Left lung (tissue), 10 donors: Measurements from ENCODE around the gene RPS3. TPM values are rescaled to one million over a fixed set of nuclear protein-coding genes. Genes with fewer than 3 reads are reported as not detected.

Experiments
- ATAC-seq: fragments of 200-7000 bp; cut with Tn5 transposase; one replicate; pipeline ENCODE4 v1.9.1; 2020; ENCODE audit warnings: moderate library complexity
- DNase-seq, 4 donors: peaks; one replicate each; pipeline ENCODE4 v3.0.0-alpha.2; 2013 to 2020
- H3K27ac ChIP-seq, 2 donors: fragments of 200-600 bp; sonication (generic) in 1 of 2; one replicate each; pipeline versions ENCODE4 v1.5.0 to v1.8.0; 2020 to 2021
- H3K27me3 ChIP-seq, 2 donors: fragments of 200-600 bp; sonication (generic) in 1 of 2; one replicate each; pipeline versions ENCODE4 v1.5.0 to v1.8.0; 2020 to 2021
- H3K36me3 ChIP-seq, 2 donors: fragments of 200-600 bp; sonication (generic) in 1 of 2; one replicate each; pipeline versions ENCODE4 v1.5.0 to v1.8.0; 2020 to 2021
- H3K4me1 ChIP-seq, 2 donors: fragments of 200-600 bp; one replicate each; pipeline ENCODE4 v1.8.0; 2021
- H3K4me3 ChIP-seq, 2 donors: fragments of 200-600 bp; sonication (generic) in 1 of 2; one replicate each; pipeline versions ENCODE4 v1.5.0 to v1.8.0; 2020 to 2021; ENCODE audit warnings: mild to moderate bottlenecking in 1 of 2
- H3K9me3 ChIP-seq, 2 donors: fragments of 200-600 bp; sonication (generic) in 1 of 2; one replicate each; pipeline versions ENCODE4 v1.5.0 to v1.8.0; 2020 to 2021
- CTCF ChIP-seq, 2 donors: fragments of 200-600 bp; sonication (generic) in 1 of 2; IDR thresholded peaks; one replicate each; pipeline versions ENCODE4 v1.5.0 to v1.8.0; 2021; ENCODE audit warnings: antibody characterized with exemption in 2 of 2
- intact Hi-C, 2 donors: fragments of 100-400 bp; cut with DNase I; formaldehyde crosslinking; loops; one replicate each; pipeline versions ENCODE4 v1.11.2 to v1.14.2; 2022
- polyA plus RNA-seq, 6 donors: library from polyadenylated mRNA; unstranded; fragments of 120-200 nt; gene quantifications; one replicate each; pipeline ENCODE4 v1.2.1, GENCODE V29; 2013; ENCODE audit not compliant: insufficient read length in 6 of 6
- total RNA-seq, 2 donors: library from RNA; stranded (reverse); fragmentation: NEBNext Ultra II Directional; extraction: Animal tissue kit (Norgen Biotek cat#: 25700); gene quantifications; one replicate each; pipeline ENCODE4 v1.2.1, GENCODE V29; 2021
- donor health status: DM: no; HTN: yes; CAD: no.
- donor health status: DM: no; HTN: no; CAD: no.

RPS3 gene
- total and polyA plus RNA-seq, 8 donors, result 1,943 to 3,888 (median 3,679) TPM

DNA sequence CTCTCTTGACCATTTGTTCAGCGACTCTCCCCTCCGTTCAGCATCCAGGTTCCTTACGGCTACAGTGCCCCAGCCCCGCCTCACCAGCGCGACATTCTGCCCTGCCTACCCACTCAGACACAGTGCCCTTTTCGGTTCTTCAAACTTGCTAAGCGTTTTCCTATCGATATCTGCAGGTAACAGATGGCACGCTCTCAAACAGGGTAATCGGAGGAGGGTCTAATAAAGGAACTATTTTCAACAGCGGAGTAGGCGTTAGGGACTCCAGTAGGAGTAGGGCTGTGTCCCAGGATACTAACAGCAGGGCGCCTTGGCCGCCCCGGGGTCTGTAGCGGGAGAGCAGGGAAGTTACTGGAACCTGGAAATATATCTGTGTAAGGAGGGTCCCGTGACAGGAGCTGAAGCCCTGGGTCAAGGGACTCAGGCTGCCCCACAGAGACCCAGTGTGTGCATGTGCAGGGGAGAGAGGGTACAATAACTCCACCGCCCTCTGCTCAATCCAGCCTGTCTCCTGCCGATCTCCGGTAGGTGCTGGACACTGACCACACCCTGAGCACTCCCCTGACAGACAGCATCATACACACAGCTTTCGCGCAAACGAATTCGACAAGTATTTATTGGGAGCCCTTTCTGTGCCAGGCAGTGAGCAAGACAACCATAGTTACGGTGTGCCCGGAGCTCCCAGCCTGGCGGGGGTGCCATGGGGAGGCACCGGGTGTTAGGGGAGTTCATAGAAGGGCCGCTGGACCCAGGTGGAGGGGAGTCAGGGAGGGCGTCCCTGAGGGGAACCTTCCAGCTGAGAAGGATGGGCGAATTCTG, 31.6 kb downstream of the RPS3 start:
- no peak for TF ChIP-seq CTCF (IDR thresholded peaks at IDR 0.05)
- ATAC-seq, result no peak
- Histone ChIP-seq H3K27me3 (peaks cover 11 to 61% of the 10 kb centered on the region in 2 donors), H3K4me1 (peaks cover 0 to 13% of the 10 kb centered on the region in 2 donors), H3K4me3 (peak overlapping the region; percentile 21 to 28), H3K27ac (no peak overlapping the region), H3K9me3 (peaks cover 0 to 6% of the 10 kb centered on the region in 2 donors), H3K36me3 (no peaks in the 10 kb centered on the region)
- DNase-seq, result peak in 1 of 4 donors; percentile 49
- intact Hi-C loops, result no loop called here

DNA sequence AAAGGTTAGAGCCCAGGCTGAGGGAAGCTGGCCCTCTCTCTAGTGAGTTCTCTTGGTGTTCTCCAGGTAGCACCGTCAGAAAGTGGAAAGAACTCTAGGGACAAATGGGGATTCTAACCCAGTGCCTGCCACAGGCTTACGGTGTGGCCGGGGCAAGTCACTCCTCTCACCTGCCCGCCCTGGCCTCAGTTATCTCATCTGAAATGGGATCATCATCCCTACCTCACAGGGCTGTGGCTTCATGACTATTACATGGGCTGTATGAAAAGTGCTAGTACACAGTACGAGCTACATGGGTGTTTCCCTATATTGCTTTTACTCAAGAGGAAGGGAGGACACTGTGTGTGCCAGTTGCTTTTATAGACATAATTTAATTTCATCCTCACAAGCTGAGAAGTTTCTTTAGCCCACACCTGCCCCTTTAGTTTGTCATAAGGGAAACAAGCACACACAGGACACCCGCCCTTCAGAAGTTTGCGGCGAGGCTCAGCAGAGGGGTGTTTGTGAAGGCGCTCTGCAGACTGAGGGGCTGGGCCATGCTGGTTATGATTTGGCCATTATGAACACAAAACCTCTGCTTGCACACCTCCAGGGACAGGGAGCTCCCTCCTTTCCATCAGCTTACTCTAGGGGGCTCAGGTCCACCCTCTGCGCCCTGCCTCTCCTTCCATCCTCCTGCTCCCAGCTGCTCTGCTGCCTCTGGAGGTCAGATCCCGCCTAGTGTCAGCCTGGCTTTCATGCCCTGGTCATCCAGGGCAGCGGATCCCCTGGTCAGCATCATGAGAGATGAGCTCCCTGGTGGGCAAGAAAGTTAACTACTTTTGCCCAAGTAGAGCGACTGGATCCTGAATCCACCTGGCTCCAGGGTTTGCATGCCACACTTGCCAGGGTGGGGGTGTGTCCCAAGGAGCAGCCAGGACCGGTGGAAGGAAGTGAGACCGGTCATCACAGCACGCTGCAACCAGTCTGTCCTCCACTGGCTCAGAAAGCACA, 32.5 kb downstream of the RPS3 start:
- no peak for TF ChIP-seq CTCF (IDR thresholded peaks at IDR 0.05)
- Histone ChIP-seq H3K27me3 (peaks cover 11 to 61% of the 10 kb centered on the region in 2 donors), H3K36me3 (peaks cover 0 to 5% of the 10 kb centered on the region in 2 donors), H3K27ac (no peak overlapping the region), H3K9me3 (peaks cover 0 to 6% of the 10 kb centered on the region in 2 donors), H3K4me3 (no peak overlapping the region), H3K4me1 (peaks cover 0 to 13% of the 10 kb centered on the region in 2 donors)
- intact Hi-C loops, result no loop called here
- ATAC-seq, result no peak
- peak in 1 of 4 donors; percentile 50 for DNase-seq

DNA sequence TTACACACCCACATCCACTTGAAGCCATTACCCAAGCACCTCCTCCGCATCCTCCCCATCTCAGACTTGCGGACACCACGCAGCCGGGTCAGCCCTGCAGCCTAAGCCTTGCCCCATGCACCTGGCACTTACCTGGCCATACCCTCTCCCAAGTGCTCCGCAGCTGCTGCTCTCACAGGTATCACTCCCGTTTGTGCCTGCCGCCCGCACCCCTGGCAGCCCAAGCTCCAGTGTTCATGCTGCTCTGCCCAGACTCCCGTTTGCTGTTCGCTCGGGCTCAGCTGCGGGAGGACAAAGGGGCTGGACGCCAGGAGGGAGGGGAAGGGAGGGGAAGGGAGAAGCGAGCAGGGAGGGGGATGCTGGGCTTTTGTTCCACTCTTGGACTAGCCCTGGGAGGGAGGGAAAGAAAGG, 33.6 kb downstream of the RPS3 start, which contains the start of gene KLHL35:
Gene KLHL35, minus strand, starts transcription at position 293 of the 411 bp plus-strand sequence. CDS start 2,574 bp downstream, outside the sequence.
- H3K27ac ChIP-seq, result no peak within 1 kb of the TSS
- H3K36me3 ChIP-seq, result peaks cover 0 to 7% of the 10 kb centered on the region in 2 donors
- ATAC-seq (no peak), DNase-seq (peak in 1 of 4 donors; percentile 62)
- peaks cover 0 to 13% of the 10 kb centered on the region in 2 donors for H3K4me1 ChIP-seq
- peaks cover 11 to 56% of the 10 kb centered on the region in 2 donors for H3K27me3 ChIP-seq
- peaks cover 0 to 6% of the 10 kb centered on the region in 2 donors for H3K9me3 ChIP-seq
- intact Hi-C loops, result no loop called here
- no peak for TF ChIP-seq CTCF (IDR thresholded peaks at IDR 0.05)
- H3K4me3 ChIP-seq, result no peak within 1 kb of the TSS

DNA sequence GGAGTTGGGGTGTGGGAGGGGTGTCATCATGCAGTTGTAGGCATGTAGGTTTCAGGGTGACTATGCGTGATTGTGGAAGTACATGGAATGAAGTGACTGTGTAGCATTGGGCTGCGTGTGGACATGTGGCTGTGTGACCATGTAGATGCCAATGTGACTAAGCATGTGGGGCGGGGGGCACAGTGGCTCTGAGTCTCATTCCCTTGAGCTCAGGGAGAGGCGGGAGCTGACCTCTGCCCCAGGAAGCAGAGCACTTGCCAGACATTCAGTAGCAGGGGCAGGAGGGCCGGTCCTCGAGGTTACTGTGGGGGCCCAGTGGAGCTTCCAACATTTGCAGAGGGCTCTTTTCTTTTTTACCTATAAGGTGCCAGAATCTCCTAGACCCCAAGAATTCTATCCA, 34.1 kb downstream of the RPS3 start:
- H3K4me1 ChIP-seq, result peaks cover 0 to 13% of the 10 kb centered on the region in 2 donors
- H3K9me3 ChIP-seq, result peaks cover 0 to 6% of the 10 kb centered on the region in 2 donors
- TF ChIP-seq CTCF (IDR thresholded peaks at IDR 0.05), result no peak
- peaks cover 0 to 7% of the 10 kb centered on the region in 2 donors for H3K36me3 ChIP-seq
- ATAC-seq (no peak), DNase-seq (peak in 1 of 4 donors; percentile 38)
- H3K27me3 ChIP-seq, result peaks cover 11 to 51% of the 10 kb centered on the region in 2 donors
- no peak overlapping the region for H3K4me3 ChIP-seq
- intact Hi-C loops, result no loop called here
- no peak overlapping the region for H3K27ac ChIP-seq
